ENCODE results near the gene PRM3. TPM values are rescaled to one million over a fixed set of nuclear protein-coding genes. Genes with fewer than 3 reads are reported as not detected.
"Not testable (repeated sequence)": the region's sequence is repeated elsewhere in the genome, so short reads cannot be mapped to it uniquely, and the experiment has no call there.

Gene PRM3
- total RNA-seq, 1 donor from 2014 or later, result not detected

DNA sequence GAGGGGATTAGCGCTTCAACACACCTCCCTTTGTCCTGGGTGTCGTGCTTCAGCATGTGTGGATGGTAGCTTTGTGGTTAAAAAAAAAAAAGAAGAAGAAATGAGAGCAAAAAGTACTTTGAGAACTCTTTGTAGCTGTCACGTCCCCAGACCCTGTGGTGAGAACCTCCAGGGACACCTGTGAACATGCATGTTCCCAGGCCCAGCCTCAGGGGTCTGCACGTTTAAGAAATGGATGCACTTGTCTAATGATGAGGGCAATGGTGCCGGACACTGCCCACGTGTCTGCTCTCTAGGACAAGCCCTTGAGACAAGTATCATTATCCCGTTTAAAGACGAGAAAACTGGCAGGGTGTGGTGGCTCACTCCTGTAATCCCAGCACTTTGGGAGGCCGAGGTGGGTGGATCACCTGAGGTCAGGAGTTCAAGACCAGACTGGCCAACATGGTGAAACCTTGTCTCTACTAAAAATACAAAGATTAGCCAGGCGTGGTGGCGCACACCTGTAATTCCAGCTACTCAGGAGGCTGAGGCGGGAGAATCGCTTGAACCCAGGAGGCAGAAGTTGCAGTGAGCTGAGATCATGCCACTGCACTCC, 25.6 kb upstream of the PRM3 start:
- DNase-seq; H3K36me3 Mint-ChIP-seq (ENCODE audit: low read depth); H3K27ac Mint-ChIP-seq; H3K9me3 Mint-ChIP-seq; H3K27me3 Mint-ChIP-seq; H3K4me3 Mint-ChIP-seq: not testable (repeated sequence)
- peaks cover 28% of the 10 kb centered on the region for H3K4me1 Mint-ChIP-seq
- intact Hi-C loops (cut with micrococcal nuclease), result loop anchor here (5.0 kb wide), 1 partner anchor 37 kb away; no protein-coding TSS in a partner anchor

DNA sequence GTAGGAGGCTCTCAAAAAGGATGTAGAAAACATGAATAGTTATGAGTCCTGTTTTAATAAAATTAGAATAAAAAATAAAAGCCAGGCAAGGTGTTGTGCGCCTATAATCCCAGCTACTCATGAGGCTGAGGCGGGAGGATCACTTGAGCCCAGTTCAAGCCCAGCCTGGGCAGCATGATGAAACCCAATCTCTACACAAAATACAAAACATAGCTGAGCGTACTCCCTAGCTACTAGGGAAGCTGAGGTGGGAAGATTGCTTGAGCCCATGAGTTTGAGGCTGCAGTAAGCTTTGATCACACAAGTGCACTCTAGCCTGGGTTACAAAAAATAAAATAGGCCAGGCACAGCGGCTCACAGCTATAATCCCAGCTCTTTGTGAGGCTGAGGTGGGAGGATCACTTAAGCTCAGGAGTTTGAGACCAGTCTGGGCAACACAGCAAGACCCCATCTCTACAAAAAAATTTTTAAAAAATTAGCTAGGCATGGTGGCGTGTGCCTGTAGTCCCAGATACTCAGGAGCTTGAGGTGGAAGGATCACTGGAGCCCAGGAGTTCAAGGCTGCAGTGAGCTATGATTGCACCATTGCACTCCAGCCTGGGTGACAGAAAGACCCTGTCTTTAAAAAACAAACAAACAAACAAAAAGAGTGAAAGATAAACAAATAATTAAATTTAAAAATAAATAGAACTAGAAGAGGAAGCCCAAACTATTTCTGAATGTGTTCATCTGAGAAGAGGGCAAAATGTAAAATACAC, 24.9 kb upstream of the PRM3 start:
- H3K4me3 Mint-ChIP-seq, result peak overlapping the region; percentile 63
- H3K27ac Mint-ChIP-seq, result no peak overlapping the region
- peaks cover 33% of the 10 kb centered on the region for H3K4me1 Mint-ChIP-seq
- H3K36me3 Mint-ChIP-seq (ENCODE audit: low read depth), result no peaks in the 10 kb centered on the region
- no peaks in the 10 kb centered on the region for H3K9me3 Mint-ChIP-seq
- intact Hi-C loops (cut with micrococcal nuclease), result loop anchor here (5.0 kb wide), 1 partner anchor 36 kb away; no protein-coding TSS in a partner anchor
- no peak for DNase-seq
- H3K27me3 Mint-ChIP-seq, result peaks cover 2% of the 10 kb centered on the region

DNA sequence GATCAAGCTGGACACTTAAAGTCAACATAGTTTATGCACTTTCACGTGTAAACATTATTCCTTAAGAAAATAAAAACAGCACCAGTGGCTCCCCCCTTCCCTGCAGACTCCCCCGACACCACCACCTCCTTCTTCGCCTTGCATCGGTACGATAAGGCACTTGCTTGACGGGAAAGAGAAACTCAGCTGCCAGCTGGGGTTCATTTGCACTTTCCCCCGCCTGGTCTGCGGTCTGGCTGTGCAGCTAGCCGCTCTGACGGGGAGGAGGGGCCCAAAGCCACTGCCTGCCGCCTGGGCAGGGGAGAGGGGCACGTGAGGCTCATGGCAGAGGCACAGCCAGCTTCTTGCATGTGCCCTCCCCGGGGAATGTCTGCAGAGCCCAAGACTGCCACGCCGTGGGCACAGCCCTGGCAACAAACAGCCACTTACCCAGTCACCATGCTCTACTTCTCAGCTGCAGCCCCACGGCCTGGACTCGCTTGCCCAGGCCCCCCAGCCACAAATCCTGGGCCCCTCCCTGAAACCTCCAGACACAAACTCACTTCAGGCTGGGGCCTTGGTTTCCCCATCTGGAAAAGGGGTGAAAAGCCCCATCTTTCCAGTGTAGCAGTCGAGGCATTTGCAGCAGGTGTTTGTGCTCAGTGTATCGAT, 24.2 kb upstream of the PRM3 start:
- intact Hi-C loops (cut with micrococcal nuclease), result loop anchor here (5.0 kb wide), 1 partner anchor 35 kb away; no protein-coding TSS in a partner anchor
- Mint-ChIP-seq H3K36me3 (ENCODE audit: low read depth) (no peaks in the 10 kb centered on the region), H3K27me3 (peaks cover 2% of the 10 kb centered on the region)

DNA sequence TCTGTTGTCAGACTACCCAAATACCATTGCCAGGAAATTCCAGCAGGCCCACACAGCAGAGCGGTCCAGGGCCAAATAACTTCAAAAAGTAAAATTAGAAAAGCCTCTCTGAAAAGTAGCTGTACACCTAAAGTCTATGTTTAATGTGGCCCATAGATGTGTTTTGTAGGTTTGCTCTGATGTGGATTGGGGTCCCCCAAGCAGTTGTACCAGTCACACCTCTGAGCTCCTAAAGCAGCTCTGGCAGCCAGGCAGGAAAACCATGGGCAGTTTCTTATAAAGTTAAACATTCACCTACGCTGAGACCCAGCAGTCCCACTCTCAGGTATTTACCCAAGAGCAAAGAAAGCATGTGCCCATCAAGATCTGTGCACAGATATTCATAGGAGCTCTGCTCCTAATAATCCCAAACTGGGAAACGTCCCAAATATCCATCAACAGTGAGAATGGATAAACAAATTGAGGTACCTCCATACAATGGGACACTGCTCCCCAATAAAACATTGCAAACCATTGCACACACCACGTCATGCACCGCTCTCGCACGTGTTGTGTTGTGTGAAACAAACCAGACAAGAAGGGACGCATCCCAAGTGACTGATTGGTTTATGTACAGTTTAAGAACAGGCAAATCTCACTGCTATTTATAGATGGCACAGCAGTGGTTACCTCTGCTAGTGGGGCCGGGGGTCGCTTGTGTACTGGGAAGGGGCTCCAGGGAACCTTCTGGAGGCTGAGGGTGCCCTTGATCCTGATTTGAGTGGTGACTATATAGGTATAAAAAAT, 23.5 kb upstream of the PRM3 start:
- Mint-ChIP-seq H3K36me3 (ENCODE audit: low read depth) (no peaks in the 10 kb centered on the region), H3K27ac (peak overlapping the region; percentile 66), H3K4me3 (peak overlapping the region; percentile 63), H3K9me3 (no peaks in the 10 kb centered on the region), H3K4me1 (peaks cover 35% of the 10 kb centered on the region), H3K27me3 (peaks cover 2% of the 10 kb centered on the region)
- no peak for DNase-seq
- intact Hi-C loops (cut with micrococcal nuclease), result loop anchor here (5.0 kb wide), 1 partner anchor 35 kb away; no protein-coding TSS in a partner anchor

More for the DNA sequence above, 24.2 kb upstream of the PRM3 start:
- H3K4me3 Mint-ChIP-seq, result peak overlapping the region; percentile 63
- H3K27ac Mint-ChIP-seq, result peak overlapping the region; percentile 66
- DNase-seq, result peak; percentile 92
- peaks cover 35% of the 10 kb centered on the region for H3K4me1 Mint-ChIP-seq
- no peaks in the 10 kb centered on the region for H3K9me3 Mint-ChIP-seq

DNA sequence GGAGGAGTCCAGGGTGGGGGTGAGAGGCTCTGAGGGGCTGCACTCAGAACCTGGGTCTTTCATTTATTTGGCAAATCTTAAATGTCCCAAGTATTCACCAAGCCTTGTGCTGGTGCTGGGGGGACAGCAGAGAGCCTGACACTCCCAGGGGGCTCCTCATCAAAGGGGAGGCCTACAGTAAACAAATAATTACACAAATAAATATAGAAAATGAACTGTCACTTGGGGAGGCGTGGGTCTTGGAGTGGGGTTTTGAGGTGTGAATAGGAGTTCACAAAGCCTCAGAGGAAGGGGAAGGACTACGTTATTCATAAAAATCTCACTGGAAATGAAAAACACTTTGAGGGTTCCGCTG, 22.9 kb upstream of the PRM3 start:
- Mint-ChIP-seq H3K36me3 (ENCODE audit: low read depth) (no peaks in the 10 kb centered on the region), H3K27ac (no peak overlapping the region), H3K27me3 (peaks cover 6% of the 10 kb centered on the region), H3K9me3 (no peaks in the 10 kb centered on the region), H3K4me1 (peaks cover 35% of the 10 kb centered on the region), H3K4me3 (no peak overlapping the region)
- no peak for DNase-seq
- intact Hi-C loops (cut with micrococcal nuclease), result loop anchor here (5.0 kb wide), 1 partner anchor 34 kb away; no protein-coding TSS in a partner anchor

DNA sequence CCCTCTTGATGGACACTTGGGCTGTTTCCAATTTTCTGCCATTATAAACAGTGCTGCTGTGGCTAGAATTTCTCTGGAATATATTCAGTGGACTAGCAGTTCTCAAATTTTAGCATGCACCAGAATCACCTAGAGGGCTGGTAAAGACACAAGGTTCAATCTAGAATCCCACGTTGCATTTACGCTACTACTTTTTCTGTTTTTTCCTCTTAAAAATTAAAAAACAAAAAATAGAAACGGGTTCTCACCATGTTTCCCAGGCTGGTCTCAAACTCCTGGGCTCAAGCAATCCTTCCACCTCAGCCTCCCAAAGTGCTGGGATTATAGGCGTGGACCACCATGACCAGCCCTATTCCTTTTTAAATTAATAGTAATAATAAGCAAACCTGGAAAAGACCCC, 22.2 kb upstream of the PRM3 start:
- Mint-ChIP-seq H3K27ac (no peak overlapping the region), H3K36me3 (ENCODE audit: low read depth) (no peaks in the 10 kb centered on the region), H3K27me3 (peaks cover 8% of the 10 kb centered on the region), H3K4me3 (no peak overlapping the region), H3K4me1 (peaks cover 35% of the 10 kb centered on the region), H3K9me3 (no peaks in the 10 kb centered on the region)
- intact Hi-C loops (cut with micrococcal nuclease), result loop anchor here (5.0 kb wide), 1 partner anchor 33 kb away; no protein-coding TSS in a partner anchor
- no peak for DNase-seq

DNA sequence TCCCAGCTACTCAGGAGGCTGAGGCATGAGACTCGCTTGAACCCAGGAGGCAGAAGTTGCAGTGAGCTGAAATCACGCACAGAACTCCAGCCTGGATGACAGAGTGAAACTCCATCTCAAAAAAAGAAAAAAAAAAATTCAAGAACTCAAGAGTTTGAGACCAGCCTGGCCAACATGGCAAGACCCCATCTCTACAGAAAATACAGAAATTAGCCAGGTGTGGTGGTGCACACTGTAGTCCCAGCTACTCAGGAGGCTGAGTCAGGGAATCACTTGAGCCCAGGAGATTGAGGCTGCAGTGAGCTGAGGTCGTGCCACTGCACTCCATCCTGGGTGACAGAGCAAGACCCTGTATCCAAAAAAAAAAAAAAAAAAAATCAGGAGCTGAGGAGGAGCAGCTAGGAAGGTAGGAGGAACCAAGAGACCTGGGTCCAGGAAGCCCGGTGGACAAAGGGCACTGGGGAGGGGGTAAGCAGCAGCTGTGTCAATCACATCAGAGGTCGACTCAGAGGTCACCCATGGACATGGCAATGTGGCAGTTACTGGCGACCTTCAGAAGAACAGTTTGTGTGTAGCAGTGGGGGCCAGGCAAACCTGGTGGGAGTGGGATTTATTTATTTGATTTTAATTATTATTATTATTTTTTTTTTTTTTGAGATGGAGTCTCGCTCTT, 18.8 kb upstream of the PRM3 start:
- peaks cover 32% of the 10 kb centered on the region for H3K4me1 Mint-ChIP-seq
- DNase-seq, result no peak
- intact Hi-C loops (cut with micrococcal nuclease), result no loop called here
- H3K27ac Mint-ChIP-seq, result no peak overlapping the region
- H3K9me3 Mint-ChIP-seq, result no peaks in the 10 kb centered on the region
- no peaks in the 10 kb centered on the region for H3K36me3 Mint-ChIP-seq (ENCODE audit: low read depth)
- no peak overlapping the region for H3K4me3 Mint-ChIP-seq
- peaks cover 25% of the 10 kb centered on the region for H3K27me3 Mint-ChIP-seq

DNA sequence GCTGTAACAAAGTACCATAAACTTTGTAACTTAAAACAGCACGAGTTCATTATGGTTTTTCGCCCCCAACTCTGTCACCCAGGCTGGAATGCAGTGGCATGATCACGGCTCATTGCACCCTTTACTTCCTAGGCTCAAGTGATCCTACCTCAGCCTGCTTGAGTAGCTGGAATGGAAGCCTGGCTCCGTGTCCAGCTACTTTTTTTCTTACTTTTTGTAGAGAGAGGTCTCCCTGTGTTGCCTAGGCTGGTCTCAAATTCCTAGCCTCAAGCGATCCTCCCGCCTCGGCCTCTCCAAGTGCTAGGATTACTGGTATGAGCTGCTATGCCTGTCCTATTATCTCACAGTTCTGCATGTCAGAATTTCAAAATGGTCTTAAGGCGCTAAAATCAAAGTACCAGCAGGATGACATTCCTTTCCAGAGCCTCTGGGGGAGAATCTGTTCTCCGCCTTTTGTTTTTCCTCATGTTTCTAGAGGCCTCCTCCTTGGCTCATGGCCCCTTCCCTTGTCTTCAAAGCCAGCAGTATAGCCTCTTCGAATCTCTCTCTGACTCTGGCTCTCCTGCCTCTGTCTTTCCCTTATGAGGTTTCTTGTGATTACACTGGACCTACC, 17.8 kb upstream of the PRM3 start:
- Mint-ChIP-seq H3K27me3 (peaks cover 25% of the 10 kb centered on the region), H3K4me3 (no peak overlapping the region), H3K9me3 (no peaks in the 10 kb centered on the region), H3K4me1 (peaks cover 28% of the 10 kb centered on the region), H3K36me3 (ENCODE audit: low read depth) (no peaks in the 10 kb centered on the region), H3K27ac (no peak overlapping the region)
- no peak for DNase-seq
- intact Hi-C loops (cut with micrococcal nuclease), result no loop called here

DNA sequence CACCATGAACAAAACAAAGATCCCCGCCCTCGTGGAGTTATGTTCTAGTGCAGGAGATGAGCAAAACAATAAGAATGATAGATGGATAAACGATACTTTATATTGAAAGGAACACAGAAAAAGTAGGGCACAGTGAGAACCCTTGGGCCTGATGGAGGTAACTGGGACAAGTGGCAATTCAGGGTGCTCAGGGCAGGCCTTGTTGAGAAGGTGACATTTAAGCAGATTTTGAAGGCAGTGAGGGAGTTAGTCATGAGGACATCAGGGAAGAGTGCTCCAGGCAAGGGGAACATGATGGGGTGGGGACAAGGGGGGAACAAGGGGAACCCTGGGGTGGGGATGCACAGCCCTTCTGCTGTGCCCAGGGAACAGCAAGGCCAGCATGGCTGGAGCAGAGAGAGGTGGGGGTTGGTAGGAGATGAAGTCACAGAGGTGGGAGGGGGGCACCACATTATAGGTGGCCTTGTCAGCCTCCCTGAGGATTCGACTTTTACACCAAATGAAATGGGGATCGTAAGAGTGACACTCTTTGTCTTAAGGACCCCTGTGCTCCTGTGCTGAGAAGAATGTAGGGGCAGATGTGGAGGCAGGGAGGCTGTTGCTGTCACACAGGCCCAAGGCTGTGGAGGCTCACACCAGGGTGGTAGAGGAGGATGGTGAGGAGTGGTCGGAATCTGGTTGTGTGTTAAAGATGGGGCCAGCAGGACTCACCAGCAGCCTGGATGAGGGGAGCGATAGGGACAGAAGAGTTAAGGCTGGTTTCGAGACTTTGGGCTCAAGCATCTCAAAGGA, 16.9 kb upstream of the PRM3 start:
- no peaks in the 10 kb centered on the region for H3K36me3 Mint-ChIP-seq (ENCODE audit: low read depth)
- peaks cover 25% of the 10 kb centered on the region for H3K27me3 Mint-ChIP-seq
- H3K4me1 Mint-ChIP-seq, result peaks cover 27% of the 10 kb centered on the region
- H3K4me3 Mint-ChIP-seq, result no peak overlapping the region
- intact Hi-C loops (cut with micrococcal nuclease), result no loop called here
- no peak for DNase-seq
- H3K27ac Mint-ChIP-seq, result no peak overlapping the region
- no peaks in the 10 kb centered on the region for H3K9me3 Mint-ChIP-seq

DNA sequence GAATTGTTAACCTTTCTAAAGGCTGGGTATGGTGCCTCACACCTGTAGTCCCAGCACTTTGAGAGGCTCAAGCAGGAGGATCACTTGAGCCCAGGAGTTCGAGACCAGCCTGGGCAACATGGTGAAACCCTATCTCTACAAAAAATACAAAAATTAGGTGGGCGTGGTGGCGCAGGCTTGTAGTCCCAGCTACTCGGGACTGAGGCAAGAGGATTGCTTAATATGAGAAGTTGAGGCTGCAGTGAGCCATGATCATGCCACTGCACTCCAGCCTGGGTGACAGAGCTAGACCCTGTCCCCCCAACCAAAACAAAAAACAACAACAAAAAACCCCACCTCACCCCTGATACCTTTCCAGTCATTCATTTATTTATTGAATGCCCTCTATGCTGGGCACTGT, 16.3 kb upstream of the PRM3 start:
- H3K27ac Mint-ChIP-seq; H3K4me3 Mint-ChIP-seq; H3K36me3 Mint-ChIP-seq (ENCODE audit: low read depth); DNase-seq; intact Hi-C loops (cut with micrococcal nuclease); H3K9me3 Mint-ChIP-seq: not testable (repeated sequence)
- H3K27me3 Mint-ChIP-seq, result peaks cover 25% of the 10 kb centered on the region
- H3K4me1 Mint-ChIP-seq, result peaks cover 22% of the 10 kb centered on the region

DNA sequence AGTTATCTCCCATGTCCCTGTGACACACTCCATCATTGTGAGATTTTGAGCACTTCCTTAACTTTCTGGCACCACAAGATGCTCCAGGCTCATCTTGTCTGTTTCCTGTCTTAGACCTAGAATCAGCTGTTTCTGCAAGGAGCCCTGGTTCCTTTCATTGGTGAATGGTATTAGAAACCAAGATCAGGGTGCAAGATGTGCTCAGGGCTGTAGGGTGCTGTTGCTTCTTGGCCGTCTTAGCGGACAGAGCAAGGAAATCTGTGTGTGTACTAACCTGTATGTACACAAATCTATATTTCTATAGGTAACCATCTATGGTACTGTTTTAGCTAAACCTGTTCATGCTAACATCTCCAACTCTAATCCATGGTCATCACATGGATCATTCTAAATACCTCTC, 15.8 kb upstream of the PRM3 start:
- no peak overlapping the region for H3K4me3 Mint-ChIP-seq
- peaks cover 25% of the 10 kb centered on the region for H3K27me3 Mint-ChIP-seq
- no peaks in the 10 kb centered on the region for H3K9me3 Mint-ChIP-seq
- H3K4me1 Mint-ChIP-seq, result peaks cover 22% of the 10 kb centered on the region
- peak overlapping the region; percentile 3 for H3K27ac Mint-ChIP-seq
- intact Hi-C loops (cut with micrococcal nuclease), result no loop called here
- no peak for DNase-seq
- no peaks in the 10 kb centered on the region for H3K36me3 Mint-ChIP-seq (ENCODE audit: low read depth)

DNA sequence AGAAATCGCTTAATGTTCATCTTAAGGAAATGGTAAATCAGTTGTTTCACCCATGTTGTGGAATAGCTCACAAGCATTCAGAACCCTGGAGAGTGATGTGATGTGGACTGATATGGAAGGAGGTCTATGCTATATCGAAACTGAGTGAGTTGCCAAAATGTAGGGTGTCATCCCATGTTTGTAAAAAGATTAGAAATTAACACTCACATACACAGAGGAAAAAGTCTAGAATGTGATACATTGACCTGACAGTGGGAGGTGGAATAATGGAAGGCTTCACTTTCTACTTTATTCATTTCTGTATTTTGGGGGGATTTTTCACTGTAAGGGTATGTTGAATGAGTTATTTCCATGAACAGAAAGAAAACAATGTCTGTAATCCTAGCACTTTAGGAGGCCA, 12.4 kb upstream of the PRM3 start:
- H3K4me3 Mint-ChIP-seq, result no peak overlapping the region
- no peak overlapping the region for H3K27ac Mint-ChIP-seq
- H3K36me3 Mint-ChIP-seq (ENCODE audit: low read depth), result no peaks in the 10 kb centered on the region
- intact Hi-C loops (cut with micrococcal nuclease), result no loop called here
- DNase-seq, result no peak
- H3K27me3 Mint-ChIP-seq, result peaks cover 29% of the 10 kb centered on the region
- H3K4me1 Mint-ChIP-seq, result peaks cover 16% of the 10 kb centered on the region
- H3K9me3 Mint-ChIP-seq, result no peaks in the 10 kb centered on the region
